Uterus (tissue), 2 donors: ENCODE data around the gene VRK1.

Source experiments
- CTCF ChIP-seq, 4 experiments: fragments of 200-600 bp in 2 of 4; fragments of 450-650 bp in 2 of 4; sonication (generic) in 2 of 4; IDR thresholded peaks; one replicate each; pipeline ENCODE4 v1.5.1; 2016 to 2019; ENCODE audit warnings: antibody characterized with exemption in 4 of 4, mild to moderate bottlenecking in 2 of 4, moderate library complexity in 1 of 4
- POLR2A ChIP-seq, 2 donors: fragments of 450-650 bp; IDR thresholded peaks; one replicate each; pipeline ENCODE4 v1.6.1; 2016; ENCODE audit warnings: antibody characterized with exemption in 2 of 2, mild to moderate bottlenecking in 1 of 2, moderate library complexity in 1 of 2

GRCh38 chr14:96756745-96757144 lies 40.4 kb upstream of the VRK1 start:
- no peak for TF ChIP-seq CTCF (IDR thresholded peaks at IDR 0.05)
- TF ChIP-seq POLR2A (IDR thresholded peaks at IDR 0.05) = no peak
